WTC11 (cell line): ENCODE measurements around the gene DYRK3. TPM values are rescaled to one million over a fixed set of nuclear protein-coding genes. Genes with fewer than 3 reads are reported as not detected.
A peak's percentile ranks its signal among the peaks of the same experiment; 100 is the strongest.
"Not testable (repeated sequence)": the region's sequence is repeated elsewhere in the genome, so short reads cannot be mapped to it uniquely, and the experiment has no call there.

ENCODE experiments used
- ATAC-seq: fragments of 200-7000 bp; cut with Tn5 transposase; 2 replicates; pipeline ENCODE4 v1.10.0; 2021; ENCODE audit warnings: mild to moderate bottlenecking, moderate library complexity
- CTCF ChIA-PET: fragments of 300-600 bp; sonication (Branson Sonifier 250); formaldehyde crosslinking; loops from one replicate; lab custom pipeline; 2021; ENCODE audit warnings: antibody characterized with exemption; lab: Charles Lee
- POLR2A ChIA-PET: fragments of 350-600 bp; sonication (Branson Sonifier 250); formaldehyde crosslinking; loops from one replicate; lab custom pipeline; 2021; ENCODE audit warnings: antibody characterized with exemption; lab: Charles Lee
- DNase-seq: peaks from one replicate; pipeline ENCODE4 v3.0.0; 2021; ENCODE audit warnings: low spot score
- H3K27ac Mint-ChIP-seq: 2 replicates; pipeline ENCODE4 v1.8.0; 2021; ENCODE audit warnings: mixed read lengths
- H3K27me3 Mint-ChIP-seq: 2 replicates; pipeline ENCODE4 v1.8.0; 2021; ENCODE audit warnings: low read depth, mild to moderate bottlenecking, moderate library complexity, mixed read lengths
- H3K36me3 Mint-ChIP-seq: 2 replicates; pipeline ENCODE4 v1.8.0; 2021; ENCODE audit warnings: mixed read lengths
- H3K4me1 Mint-ChIP-seq: 2 replicates; pipeline ENCODE4 v1.8.0; 2022; ENCODE audit warnings: mixed read lengths
- H3K4me3 Mint-ChIP-seq: 2 replicates; pipeline ENCODE4 v1.8.0; 2021; ENCODE audit warnings: mild to moderate bottlenecking, moderate library complexity, mixed read lengths
- H3K9me3 Mint-ChIP-seq: 2 replicates; pipeline ENCODE4 v1.8.0; 2021; ENCODE audit warnings: mixed read lengths
- CDX4 ChIP-seq: fragments of 250-450 bp; sonication (Bioruptor Pico); IDR thresholded peaks from 2 replicates; pipeline ENCODE4 v1.9.0; 2021; ENCODE audit warnings: moderate library complexity, mild to moderate bottlenecking, inconsistent platforms, borderline replicate concordance
- CREM ChIP-seq: sonication (generic); formaldehyde crosslinking; IDR thresholded peaks from 2 replicates; pipeline ENCODE4 v1.8.1; 2022; ENCODE audit warnings: mild to moderate bottlenecking, missing genetic modification reagents, moderate library complexity
- ELF4 ChIP-seq: sonication (generic); formaldehyde crosslinking; IDR thresholded peaks from 2 replicates; pipeline ENCODE4 v1.8.1; 2022; ENCODE audit warnings: low read depth, mild to moderate bottlenecking, moderate library complexity, missing genetic modification reagents
- EMX1 ChIP-seq: fragments of 250-450 bp; sonication (Bioruptor Pico); IDR thresholded peaks from 2 replicates; pipeline ENCODE4 v1.8.0; 2021; ENCODE audit warnings: mild to moderate bottlenecking
- ETV6 ChIP-seq: sonication (generic); formaldehyde crosslinking; IDR thresholded peaks from 2 replicates; pipeline ENCODE4 v1.8.1; 2022; ENCODE audit warnings: mild to moderate bottlenecking, missing genetic modification reagents
- GRHL2 ChIP-seq: fragments of 250-450 bp; sonication (Bioruptor Pico); IDR thresholded peaks from 2 replicates; pipeline ENCODE4 v1.8.0; 2022; ENCODE audit warnings: mild to moderate bottlenecking, moderate library complexity; ENCODE audit not compliant: insufficient replicate concordance, severe bottlenecking
- HMGA2 ChIP-seq: fragments of 250-450 bp; sonication (Bioruptor Pico); IDR thresholded peaks from 2 replicates; pipeline ENCODE4 v1.4.0; 2021; ENCODE audit warnings: mild to moderate bottlenecking, moderate library complexity
- KAT7 ChIP-seq: sonication (generic); formaldehyde crosslinking; IDR thresholded peaks from 2 replicates; pipeline ENCODE4 v1.8.1; 2023; ENCODE audit warnings: missing genetic modification reagents, mild to moderate bottlenecking, borderline replicate concordance
- NR2C2 ChIP-seq: sonication (generic); formaldehyde crosslinking; IDR thresholded peaks from 2 replicates; pipeline ENCODE4 v1.8.0; 2022; ENCODE audit warnings: mild to moderate bottlenecking, missing genetic modification reagents
- NR3C1 ChIP-seq: sonication (generic); formaldehyde crosslinking; conservative IDR thresholded peaks from 2 replicates; pipeline ENCODE4 v1.8.1; 2023; ENCODE audit warnings: low read depth, mild to moderate bottlenecking, missing genetic modification reagents
- OVOL2 ChIP-seq: fragments of 250-450 bp; sonication (Bioruptor Pico); IDR thresholded peaks from 2 replicates; pipeline ENCODE4 v1.9.0; 2021; ENCODE audit warnings: mild to moderate bottlenecking, borderline replicate concordance
- RELA ChIP-seq: sonication (generic); formaldehyde crosslinking; IDR thresholded peaks from 2 replicates; pipeline ENCODE4 v1.8.1; 2022; ENCODE audit warnings: missing genetic modification reagents, mild to moderate bottlenecking, borderline replicate concordance
- SP1 ChIP-seq: sonication (generic); formaldehyde crosslinking; conservative IDR thresholded peaks from 2 replicates; pipeline ENCODE4 v1.8.1; 2022; ENCODE audit warnings: missing genetic modification reagents
- TCF7 ChIP-seq: sonication (generic); formaldehyde crosslinking; IDR thresholded peaks from 2 replicates; pipeline ENCODE4 v1.8.0; 2022; ENCODE audit warnings: mild to moderate bottlenecking, low read depth, missing genetic modification reagents, moderate library complexity
- TEAD4 ChIP-seq: sonication (generic); formaldehyde crosslinking; IDR thresholded peaks from 2 replicates; pipeline ENCODE4 v1.8.0; 2022; ENCODE audit warnings: mild to moderate bottlenecking, missing genetic modification reagents
- ZNF219 ChIP-seq: sonication (generic); formaldehyde crosslinking; IDR thresholded peaks from 2 replicates; pipeline ENCODE4 v1.8.0; 2023; ENCODE audit warnings: missing genetic modification reagents, mild to moderate bottlenecking, borderline replicate concordance
- ZNF423 ChIP-seq: fragments of 250-450 bp; sonication (Bioruptor Pico); IDR thresholded peaks from 2 replicates; pipeline ENCODE4 v2.1.2; 2022; ENCODE audit warnings: mild to moderate bottlenecking, moderate library complexity
- total RNA-seq: library from RNA; stranded (reverse); gene quantifications from 3 replicates; pipeline ENCODE4 v1.2.3, GENCODE V29; 2021
- TF ChIP-seq, protein P1 (sequence below): sonication (generic); formaldehyde crosslinking; IDR thresholded peaks from 2 replicates; pipeline ENCODE4 v1.8.0; 2022; ENCODE audit warnings: missing genetic modification reagents
- TF ChIP-seq, protein P2 (sequence below): sonication (generic); formaldehyde crosslinking; IDR thresholded peaks from 2 replicates; pipeline ENCODE4 v1.8.0; 2022; ENCODE audit warnings: mild to moderate bottlenecking, missing genetic modification reagents
- TF ChIP-seq, protein P3 (sequence below): sonication (generic); formaldehyde crosslinking; IDR thresholded peaks from 2 replicates; pipeline ENCODE4 v1.8.1; 2022; ENCODE audit warnings: missing genetic modification reagents, borderline replicate concordance
- TF ChIP-seq, protein P4 (sequence below): sonication (generic); formaldehyde crosslinking; IDR thresholded peaks from 2 replicates; pipeline ENCODE4 v1.8.0; 2022; ENCODE audit warnings: mild to moderate bottlenecking, missing genetic modification reagents

Gene DYRK3
- total RNA-seq, 1 experiment from 2014 or later: 7.8 TPM

DNA sequence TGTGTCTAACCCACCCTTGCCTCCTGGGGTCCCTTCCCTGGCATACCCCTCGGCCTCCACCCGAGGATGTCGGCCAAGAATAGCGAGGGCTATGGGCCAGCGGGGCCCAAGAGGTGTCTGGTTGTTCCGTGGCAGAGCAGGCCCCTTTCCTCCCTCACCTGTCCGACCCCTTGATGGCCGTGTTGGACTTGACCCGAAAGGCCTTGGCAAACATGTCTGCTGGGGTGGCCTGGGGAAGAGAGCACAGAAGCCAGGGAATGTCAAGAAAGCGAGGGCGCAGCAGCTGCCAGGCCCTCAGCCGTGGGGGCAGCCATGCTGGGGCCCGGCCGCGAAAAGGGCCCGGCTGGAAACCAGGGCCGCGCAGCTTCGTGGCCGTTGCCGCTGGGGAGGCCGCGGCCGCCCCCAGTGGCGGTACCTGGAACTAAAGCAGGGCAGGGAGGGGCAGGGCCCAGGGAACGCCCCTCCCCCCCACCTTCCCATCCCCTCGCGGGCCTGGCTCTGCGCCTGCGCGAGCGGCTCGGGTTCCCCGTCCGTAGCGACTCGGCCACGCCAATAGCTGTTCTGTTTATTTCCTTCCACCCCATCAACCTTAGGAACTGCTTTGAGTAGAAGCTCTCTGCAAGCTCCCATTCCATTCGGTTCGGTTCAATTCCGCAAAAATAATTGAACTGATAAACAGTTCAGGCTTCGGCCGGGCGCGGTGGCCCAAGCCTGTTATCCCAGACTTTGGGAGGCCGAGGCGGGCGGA lies 23.0 kb upstream of the DYRK3 start, which contains the start of gene EIF2D (continued):
- TF ChIP-seq, protein P1, sequence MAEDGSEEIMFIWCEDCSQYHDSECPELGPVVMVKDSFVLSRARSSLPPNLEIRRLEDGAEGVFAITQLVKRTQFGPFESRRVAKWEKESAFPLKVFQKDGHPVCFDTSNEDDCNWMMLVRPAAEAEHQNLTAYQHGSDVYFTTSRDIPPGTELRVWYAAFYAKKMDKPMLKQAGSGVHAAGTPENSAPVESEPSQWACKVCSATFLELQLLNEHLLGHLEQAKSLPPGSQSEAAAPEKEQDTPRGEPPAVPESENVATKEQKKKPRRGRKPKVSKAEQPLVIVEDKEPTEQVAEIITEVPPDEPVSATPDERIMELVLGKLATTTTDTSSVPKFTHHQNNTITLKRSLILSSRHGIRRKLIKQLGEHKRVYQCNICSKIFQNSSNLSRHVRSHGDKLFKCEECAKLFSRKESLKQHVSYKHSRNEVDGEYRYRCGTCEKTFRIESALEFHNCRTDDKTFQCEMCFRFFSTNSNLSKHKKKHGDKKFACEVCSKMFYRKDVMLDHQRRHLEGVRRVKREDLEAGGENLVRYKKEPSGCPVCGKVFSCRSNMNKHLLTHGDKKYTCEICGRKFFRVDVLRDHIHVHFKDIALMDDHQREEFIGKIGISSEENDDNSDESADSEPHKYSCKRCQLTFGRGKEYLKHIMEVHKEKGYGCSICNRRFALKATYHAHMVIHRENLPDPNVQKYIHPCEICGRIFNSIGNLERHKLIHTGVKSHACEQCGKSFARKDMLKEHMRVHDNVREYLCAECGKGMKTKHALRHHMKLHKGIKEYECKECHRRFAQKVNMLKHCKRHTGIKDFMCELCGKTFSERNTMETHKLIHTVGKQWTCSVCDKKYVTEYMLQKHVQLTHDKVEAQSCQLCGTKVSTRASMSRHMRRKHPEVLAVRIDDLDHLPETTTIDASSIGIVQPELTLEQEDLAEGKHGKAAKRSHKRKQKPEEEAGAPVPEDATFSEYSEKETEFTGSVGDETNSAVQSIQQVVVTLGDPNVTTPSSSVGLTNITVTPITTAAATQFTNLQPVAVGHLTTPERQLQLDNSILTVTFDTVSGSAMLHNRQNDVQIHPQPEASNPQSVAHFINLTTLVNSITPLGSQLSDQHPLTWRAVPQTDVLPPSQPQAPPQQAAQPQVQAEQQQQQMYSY (CRISPR knock-in tag): no peak
- TF ChIP-seq HMGA2: no peak
- no peak for TF ChIP-seq EMX1
- peak; percentile 89 for TF ChIP-seq SP1 (CRISPR knock-in tag)
- peak; percentile 74 for TF ChIP-seq TEAD4 (CRISPR knock-in tag)
- no peak for TF ChIP-seq TCF7 (CRISPR knock-in tag)
- no peak for TF ChIP-seq ZNF423 (CRISPR knock-in tag)
- TF ChIP-seq ETV6 (CRISPR knock-in tag): 0 out of 2 replicates have a peak, but pooled peaks have one; percentile 93
- no peak for TF ChIP-seq ZNF219 (CRISPR knock-in tag)
- TF ChIP-seq, protein P2, sequence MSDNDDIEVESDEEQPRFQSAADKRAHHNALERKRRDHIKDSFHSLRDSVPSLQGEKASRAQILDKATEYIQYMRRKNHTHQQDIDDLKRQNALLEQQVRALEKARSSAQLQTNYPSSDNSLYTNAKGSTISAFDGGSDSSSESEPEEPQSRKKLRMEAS (CRISPR knock-in tag): peak; percentile 80
- TF ChIP-seq, protein P3, sequence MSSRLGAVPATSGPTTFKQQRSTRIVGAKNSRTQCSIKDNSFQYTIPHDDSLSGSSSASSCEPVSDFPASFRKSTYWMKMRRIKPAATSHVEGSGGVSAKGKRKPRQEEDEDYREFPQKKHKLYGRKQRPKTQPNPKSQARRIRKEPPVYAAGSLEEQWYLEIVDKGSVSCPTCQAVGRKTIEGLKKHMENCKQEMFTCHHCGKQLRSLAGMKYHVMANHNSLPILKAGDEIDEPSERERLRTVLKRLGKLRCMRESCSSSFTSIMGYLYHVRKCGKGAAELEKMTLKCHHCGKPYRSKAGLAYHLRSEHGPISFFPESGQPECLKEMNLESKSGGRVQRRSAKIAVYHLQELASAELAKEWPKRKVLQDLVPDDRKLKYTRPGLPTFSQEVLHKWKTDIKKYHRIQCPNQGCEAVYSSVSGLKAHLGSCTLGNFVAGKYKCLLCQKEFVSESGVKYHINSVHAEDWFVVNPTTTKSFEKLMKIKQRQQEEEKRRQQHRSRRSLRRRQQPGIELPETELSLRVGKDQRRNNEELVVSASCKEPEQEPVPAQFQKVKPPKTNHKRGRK (CRISPR knock-in tag): 0 out of 2 replicates have a peak, but pooled peaks have one; percentile 42
- no peak for TF ChIP-seq NR3C1 (CRISPR knock-in tag)
- 0 out of 2 replicates have a peak, but pooled peaks have one; percentile 63 for TF ChIP-seq KAT7 (CRISPR knock-in tag)
- TF ChIP-seq, protein P4, sequence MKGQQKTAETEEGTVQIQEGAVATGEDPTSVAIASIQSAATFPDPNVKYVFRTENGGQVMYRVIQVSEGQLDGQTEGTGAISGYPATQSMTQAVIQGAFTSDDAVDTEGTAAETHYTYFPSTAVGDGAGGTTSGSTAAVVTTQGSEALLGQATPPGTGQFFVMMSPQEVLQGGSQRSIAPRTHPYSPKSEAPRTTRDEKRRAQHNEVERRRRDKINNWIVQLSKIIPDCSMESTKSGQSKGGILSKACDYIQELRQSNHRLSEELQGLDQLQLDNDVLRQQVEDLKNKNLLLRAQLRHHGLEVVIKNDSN: peak; percentile 43; the same call in 1 of the 2 replicates
- TF ChIP-seq CREM (CRISPR knock-in tag): peak; percentile 73
- TF ChIP-seq GRHL2 (CRISPR knock-in tag): no peak
- no peak for TF ChIP-seq RELA (CRISPR knock-in tag)
- no peak for TF ChIP-seq ELF4 (CRISPR knock-in tag)
- TF ChIP-seq OVOL2 (CRISPR knock-in tag): no peak
- TF ChIP-seq NR2C2 (CRISPR knock-in tag): 0 out of 2 replicates have a peak, but pooled peaks have one; percentile 36
- TF ChIP-seq CDX4: no peak

- ATAC-seq, H3K36me3 Mint-ChIP-seq, POLR2A ChIA-PET: not testable (repeated sequence)
Observed at GRCh38 chr1:206626396-206626795, 8.9 kb upstream of the DYRK3 start.

More at GRCh38 chr1:206626396-206626795, 8.9 kb upstream of the DYRK3 start:
- DNase-seq, H3K4me1 Mint-ChIP-seq, H3K27me3 Mint-ChIP-seq, H3K27ac Mint-ChIP-seq, H3K9me3 Mint-ChIP-seq, H3K4me3 Mint-ChIP-seq: not testable (repeated sequence)
- CTCF ChIA-PET: interaction anchor here (1.4 to 13.9 kb wide), 3 partner anchors 15 to 38 kb away, joined by 5 to 659 read pairs (median 33); partner anchors contain the start of gene EIF2D
